Activated T-cell treated with anti-CD3 and anti-CD28 coated beads, Interleukin-2, amount 50 U/mL, for 4 hours (primary cell): ENCODE data around the gene RASSF9. TPM values are rescaled to one million over a fixed set of nuclear protein-coding genes. Genes with fewer than 3 reads are reported as not detected.

ENCODE experiments used
- total RNA-seq, 3 donors: library from RNA; stranded (reverse); gene quantifications; one replicate each; pipeline ENCODE4 v1.2.1, GENCODE V29; 2021

RASSF9 gene
- total RNA-seq, 3 donors from 2014 or later: not detected

Other genes with a start within 250 kb of the RASSF9 start
- gene NTS, start 37.9 kb upstream of the RASSF9 start, total RNA-seq: not detected